A549 (cell line): ENCODE measurements around the gene THRA. TPM values are rescaled to one million over a fixed set of nuclear protein-coding genes. Genes with fewer than 3 reads are reported as not detected.

Source experiments
- ATAC-seq, 2 experiments: fragments of 200-7000 bp in 1 of 2; fragments of >200 bp in 1 of 2; cut with Nextera tagmentation in 1 of 2; cut with Tn5 transposase in 1 of 2; 3 replicates each; pipeline versions ENCODE4 v1.8.0 to v1.9.1; 2018 to 2020; ENCODE audit warnings: mild to moderate bottlenecking in 1 of 2, moderate library complexity in 1 of 2
- CTCF ChIA-PET: fragments of 300-600 bp; sonication (Branson Sonifier 250); formaldehyde crosslinking; extraction: SDS; loops from one replicate; lab custom pipeline; 2021; ENCODE audit warnings: antibody characterized with exemption, inconsistent platforms; lab: Yijun Ruan, JAX
- POLR2A ChIA-PET: fragments of 350-600 bp; formaldehyde crosslinking; extraction: SDS; loops from one replicate; lab custom pipeline; 2021; ENCODE audit warnings: antibody characterized with exemption, inconsistent platforms; lab: Yijun Ruan, JAX
- DNase-seq, 2 experiments: peaks; one replicate each; pipeline versions ENCODE4 v3.0.0 to v3.0.0-alpha.2; 2011 to 2016; ENCODE audit warnings: low read depth in 1 of 2, low spot score in 1 of 2
- FAIRE-seq: peaks from 2 replicates; lab custom pipeline; 2011; peaks lifted over from hg19 to GRCh38; lab: Jason Lieb, UNC
- H3K27ac ChIP-seq, 2 experiments: fragments of >200 bp; sonication (Bioruptor Twin); formaldehyde crosslinking; 3 replicates each; pipeline ENCODE4 v1.5.1; 2016 to 2017
- H3K4me1 ChIP-seq: fragments of >200 bp; sonication (Bioruptor Twin); formaldehyde crosslinking; 3 replicates; pipeline ENCODE4 v1.6.1; 2016
- H3K4me2 ChIP-seq: fragments of >200 bp; sonication (Bioruptor Twin); formaldehyde crosslinking; 3 replicates; pipeline ENCODE4 v1.6.1; 2016
- H3K4me3 ChIP-seq: fragments of >200 bp; sonication (Bioruptor Twin); formaldehyde crosslinking; 3 replicates; pipeline ENCODE4 v1.5.1; 2016
- H3K9me3 ChIP-seq: fragments of >200 bp; sonication (Bioruptor Twin); formaldehyde crosslinking; 3 replicates; pipeline ENCODE4 v1.6.1; 2016
- CBX2 ChIP-seq: fragments of 200-600 bp; sonication (generic); IDR thresholded peaks from 2 replicates; pipeline ENCODE4 v1.6.1; 2016; ENCODE audit warnings: low read depth, mild to moderate bottlenecking, borderline replicate concordance
- CHD2 ChIP-seq: fragments of 150-350 bp; IDR thresholded peaks from 2 replicates; pipeline ENCODE4 v1.6.1; 2014; ENCODE audit warnings: low read length; ENCODE audit not compliant: partially characterized antibody
- FOSL2 ChIP-seq, 2 experiments: fragments of 450-650 bp in 1 of 2; fragments of >200 bp in 1 of 2; sonication (Bioruptor Twin) in 1 of 2; formaldehyde crosslinking; IDR thresholded peaks; 2 replicates each; pipeline versions ENCODE4 v1.5.0 to v1.6.1; 2016 to 2020; ENCODE audit warnings: mild to moderate bottlenecking in 1 of 2, moderate library complexity in 1 of 2
- FOXS1 ChIP-seq: fragments of 250-450 bp; sonication (Bioruptor Pico); IDR thresholded peaks from 2 replicates; pipeline ENCODE4 v1.5.0; 2020; ENCODE audit warnings: mild to moderate bottlenecking, moderate library complexity
- HOXA7 ChIP-seq: fragments of 250-450 bp; sonication (Bioruptor Pico); IDR thresholded peaks from 2 replicates; pipeline ENCODE4 v1.5.0; 2020; ENCODE audit warnings: mild to moderate bottlenecking, moderate library complexity
- NPAS2 ChIP-seq: fragments of 250-450 bp; sonication (Bioruptor Pico); IDR thresholded peaks from 2 replicates; pipeline ENCODE4 v1.8.0; 2022; ENCODE audit warnings: mild to moderate bottlenecking, moderate library complexity, borderline replicate concordance
- POLR2AphosphoS2 ChIP-seq: conservative IDR thresholded peaks from 2 replicates; pipeline ENCODE4 v1.6.1; 2012; ENCODE audit warnings: low read length, improper control_type of control experiment, inconsistent platforms
- RAD21 ChIP-seq, 2 experiments: fragments of >200 bp in 1 of 2; sonication (Bioruptor Twin) in 1 of 2; formaldehyde crosslinking in 1 of 2; IDR thresholded peaks in 1 of 2; conservative IDR thresholded peaks in 1 of 2; 2 replicates in 1 of 2; 3 replicates in 1 of 2; pipeline ENCODE4 v1.6.1; 2012 to 2018; ENCODE audit warnings: inconsistent platforms in 1 of 2
- RARB ChIP-seq: fragments of 250-450 bp; sonication (Bioruptor Pico); IDR thresholded peaks from 2 replicates; pipeline ENCODE4 v1.8.0; 2021; ENCODE audit warnings: mild to moderate bottlenecking, moderate library complexity
- RCOR1 ChIP-seq: fragments of 150-350 bp; IDR thresholded peaks from 2 replicates; pipeline ENCODE4 v1.6.1; 2014; ENCODE audit warnings: antibody characterized with exemption, low read length, low read depth
- RFX5 ChIP-seq: fragments of 450-650 bp; IDR thresholded peaks from 2 replicates; pipeline ENCODE4 v1.7.1; 2014; ENCODE audit warnings: antibody characterized with exemption, mild to moderate bottlenecking, moderate library complexity
- TP53 ChIP-seq: fragments of 250-450 bp; sonication (Bioruptor Pico); IDR thresholded peaks from 2 replicates; pipeline ENCODE4 v1.5.0; 2021; ENCODE audit warnings: mild to moderate bottlenecking, moderate library complexity
- ZFP36 ChIP-seq: fragments of 450-650 bp; IDR thresholded peaks from 2 replicates; pipeline ENCODE4 v1.6.1; 2014; ENCODE audit warnings: borderline replicate concordance; ENCODE audit not compliant: partially characterized antibody
- ZSCAN20 ChIP-seq: fragments of 250-450 bp; sonication (Bioruptor Pico); IDR thresholded peaks from 2 replicates; pipeline ENCODE4 v1.8.0; 2022; ENCODE audit warnings: mild to moderate bottlenecking, moderate library complexity
- WGBS: methylation state at CpG from one replicate; pipeline ENCODE4 v1.1.6; 2017; ENCODE audit errors: missing lambda C conversion rate; 5-methylcytosine and 5-hydroxymethylcytosine counted together
- polyA plus RNA-seq, 4 experiments: library from polyadenylated mRNA; depleted of rRNA in 3 of 4; stranded (reverse); fragments of >200 nt; fragmentation: RNase III in 1 of 4; extraction: RNeasy Plus Mini Kit Qiagen cat#74134 plus additional on column Dnase treatment in 1 of 4; gene quantifications; 2 replicates in 3 of 4; 3 replicates in 1 of 4; pipeline ENCODE4 v1.2.3, GENCODE V29; 2011 to 2017
- TF ChIP-seq, protein P1 (sequence below): fragments of 250-450 bp; sonication (Bioruptor Pico); IDR thresholded peaks from 2 replicates; pipeline ENCODE4 v1.5.0; 2021; ENCODE audit warnings: mild to moderate bottlenecking, moderate library complexity, borderline replicate concordance
- TF ChIP-seq, protein P2 (sequence below): fragments of 150-350 bp; IDR thresholded peaks from 2 replicates; pipeline ENCODE4 v1.6.1; 2014; ENCODE audit warnings: low read depth, mild to moderate bottlenecking, low read length

The THRA gene
- polyA plus RNA-seq, 2 of the 4 experiments (the other 2 are of a cell fraction) = 20.1 to 22.5 TPM

GRCh38 chr17:40129498-40129897, 66.7 kb downstream of the THRA start:
- ChIA-PET POLR2A (interaction anchor here (0.8 kb wide), 1 partner anchor 10 kb away, joined by 4 read pairs; the partner anchor contains the start of gene CASC3), CTCF (interaction anchor here (1.1 to 9.6 kb wide), 7 partner anchors 8 to 116 kb away, joined by 3 to 123 read pairs (median 4); no protein-coding TSS in a partner anchor)
- no peak; a peak in 2 of 6 replicates for ATAC-seq

DNA sequence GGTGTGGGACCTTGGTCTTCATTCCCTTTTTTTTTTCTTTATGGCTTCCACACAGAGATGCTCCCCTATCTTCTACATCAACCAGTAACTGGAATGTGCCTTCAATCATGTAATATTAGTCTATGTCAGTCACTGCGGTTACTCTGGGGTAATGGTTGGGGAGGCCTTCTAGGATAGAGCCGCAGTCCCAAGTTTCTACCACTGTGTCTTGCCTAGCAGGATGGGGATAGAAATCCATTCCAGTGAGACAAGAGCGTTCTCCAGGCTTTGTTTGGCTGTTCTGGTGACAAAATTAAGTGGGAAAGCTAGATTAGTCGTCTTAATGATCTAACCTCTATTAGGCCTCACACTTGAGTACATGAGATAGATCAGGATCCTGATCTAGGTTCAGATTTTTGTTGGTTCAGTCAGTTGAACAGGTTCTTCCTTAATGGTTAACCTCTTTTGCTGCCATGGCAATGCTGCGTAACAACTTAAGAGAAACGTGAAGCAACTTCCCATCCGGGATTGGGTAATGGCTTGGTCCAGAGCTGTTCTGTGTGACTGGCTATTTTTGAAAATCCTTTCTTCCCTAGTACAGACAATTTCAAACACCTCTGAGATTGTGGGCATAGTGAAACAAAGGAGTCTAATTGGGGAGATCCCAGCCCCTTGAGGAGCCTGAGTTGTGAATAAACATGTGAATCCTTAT, 67.7 kb downstream of the THRA start:
- CTCF ChIA-PET = interaction anchor here (1.2 to 9.6 kb wide), 6 partner anchors 9 to 117 kb away, joined by 3 to 123 read pairs (median 4); no protein-coding TSS in a partner anchor
- H3K4me1 ChIP-seq = peaks cover 3% of the 10 kb centered on the region; the same call in 1 of the 3 replicates
- FAIRE-seq (no peak), ATAC-seq (peak; percentile 37 to 52; a peak in 3 of 6 replicates), DNase-seq (no peak)
- H3K4me2 ChIP-seq = no peak overlapping the region
- POLR2A ChIA-PET = no interaction called here
- H3K9me3 ChIP-seq = no peaks in the 10 kb centered on the region
- H3K4me3 ChIP-seq = no peak overlapping the region
- TF ChIP-seq, protein P1, sequence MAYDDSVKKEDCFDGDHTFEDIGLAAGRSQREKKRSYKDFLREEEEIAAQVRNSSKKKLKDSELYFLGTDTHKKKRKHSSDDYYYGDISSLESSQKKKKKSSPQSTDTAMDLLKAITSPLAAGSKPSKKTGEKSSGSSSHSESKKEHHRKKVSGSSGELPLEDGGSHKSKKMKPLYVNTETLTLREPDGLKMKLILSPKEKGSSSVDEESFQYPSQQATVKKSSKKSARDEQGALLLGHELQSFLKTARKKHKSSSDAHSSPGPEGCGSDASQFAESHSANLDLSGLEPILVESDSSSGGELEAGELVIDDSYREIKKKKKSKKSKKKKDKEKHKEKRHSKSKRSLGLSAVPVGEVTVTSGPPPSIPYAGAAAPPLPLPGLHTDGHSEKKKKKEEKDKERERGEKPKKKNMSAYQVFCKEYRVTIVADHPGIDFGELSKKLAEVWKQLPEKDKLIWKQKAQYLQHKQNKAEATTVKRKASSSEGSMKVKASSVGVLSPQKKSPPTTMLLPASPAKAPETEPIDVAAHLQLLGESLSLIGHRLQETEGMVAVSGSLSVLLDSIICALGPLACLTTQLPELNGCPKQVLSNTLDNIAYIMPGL (CRISPR knock-in tag) = no peak
- TF ChIP-seq RARB (CRISPR knock-in tag) = no peak
- TF ChIP-seq POLR2AphosphoS2 = 0 out of 2 replicates have a peak, but pooled peaks have one; percentile 4
- TF ChIP-seq ZSCAN20 (CRISPR knock-in tag) = no peak
- WGBS = 81% methylated on average over 7 of the region's 7 CpGs
- H3K27ac ChIP-seq = no peak overlapping the region

More at GRCh38 chr17:40129498-40129897, 66.7 kb downstream of the THRA start:
- WGBS = 93% methylated on average over 5 of the region's 5 CpGs
- H3K4me2 ChIP-seq = no peak overlapping the region
- FAIRE-seq (no peak), DNase-seq (no peak)
- no peak overlapping the region for H3K4me3 ChIP-seq
- peaks cover 13% of the 10 kb centered on the region for H3K4me1 ChIP-seq
- no peaks in the 10 kb centered on the region for H3K9me3 ChIP-seq
- H3K27ac ChIP-seq = no peak overlapping the region
- TF ChIP-seq HOXA7 = no peak
- TF ChIP-seq RFX5 = no peak
- TF ChIP-seq FOSL2 (IDR thresholded peaks at IDR 0.05) = no peak
- no peak for TF ChIP-seq FOSL2 (CRISPR knock-in tag; IDR thresholded peaks at IDR 0.05)
- TF ChIP-seq, protein P2, sequence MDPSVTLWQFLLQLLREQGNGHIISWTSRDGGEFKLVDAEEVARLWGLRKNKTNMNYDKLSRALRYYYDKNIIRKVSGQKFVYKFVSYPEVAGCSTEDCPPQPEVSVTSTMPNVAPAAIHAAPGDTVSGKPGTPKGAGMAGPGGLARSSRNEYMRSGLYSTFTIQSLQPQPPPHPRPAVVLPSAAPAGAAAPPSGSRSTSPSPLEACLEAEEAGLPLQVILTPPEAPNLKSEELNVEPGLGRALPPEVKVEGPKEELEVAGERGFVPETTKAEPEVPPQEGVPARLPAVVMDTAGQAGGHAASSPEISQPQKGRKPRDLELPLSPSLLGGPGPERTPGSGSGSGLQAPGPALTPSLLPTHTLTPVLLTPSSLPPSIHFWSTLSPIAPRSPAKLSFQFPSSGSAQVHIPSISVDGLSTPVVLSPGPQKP = no peak
- no peak for TF ChIP-seq CBX2
- no peak for TF ChIP-seq TP53 (CRISPR knock-in tag)
- TF ChIP-seq FOXS1 = no peak

GRCh38 chr17:40134184-40134583, 71.4 kb downstream of the THRA start:
- Histone ChIP-seq H3K4me3 (no peak overlapping the region), H3K4me2 (no peak overlapping the region), H3K4me1 (peaks cover 7% of the 10 kb centered on the region; the same call in 2 of the 3 replicates), H3K9me3 (no peaks in the 10 kb centered on the region), H3K27ac (no peak overlapping the region)
- ChIA-PET POLR2A (interaction anchor here (1.3 to 3.2 kb wide), 2 partner anchors 10 to 21 kb away, joined by 3 to 14 read pairs; no protein-coding TSS in a partner anchor), CTCF (interaction anchor here (0.8 to 4.2 kb wide), 9 partner anchors 9 to 107 kb away, joined by 3 to 32 read pairs (median 5); partner anchors contain the start of gene MSL1)
- 83% methylated on average over 7 of the region's 7 CpGs for WGBS
- FAIRE-seq (peak; percentile 49), ATAC-seq (no peak), DNase-seq (no peak)
- no peak for TF ChIP-seq RCOR1
- 0 out of 2 replicates have a peak, but pooled peaks have one; percentile 57 for TF ChIP-seq POLR2AphosphoS2
- no peak for TF ChIP-seq CHD2
- no peak for TF ChIP-seq RAD21 (conservative IDR thresholded peaks at IDR 0.05 in 1 of 2, IDR thresholded peaks at IDR 0.05 in 1 of 2)
- no peak for TF ChIP-seq ZFP36
- TF ChIP-seq NPAS2 (CRISPR knock-in tag) = no peak
